GM19328 (cell line): ENCODE data around the gene IKBKE.

Source experiments
- ATAC-seq: cut with Tn5 transposase; IDR thresholded peaks from one replicate; pipeline ENCODE4 v1.9.1; 2021; ENCODE audit warnings: mild to moderate bottlenecking, moderate library complexity; ENCODE audit not compliant: unreplicated experiment

The IKBKE gene

GRCh38 chr1:206510371-206510770 lies 40.1 kb downstream of the IKBKE start:
- ATAC-seq, result no peak

- ATAC-seq, result no peak
Observed at GRCh38 chr1:206511362-206512057, 41.2 kb downstream of the IKBKE start.

GRCh38 chr1:206512058-206512850 lies 42.0 kb downstream of the IKBKE start:
- no peak for ATAC-seq

GRCh38 chr1:206512851-206513180 lies 42.5 kb downstream of the IKBKE start:
- ATAC-seq, result no peak

GRCh38 chr1:206513312-206514111 lies 43.2 kb downstream of the IKBKE start:
- ATAC-seq, result no peak

GRCh38 chr1:206514813-206515387 lies 44.6 kb downstream of the IKBKE start:
- ATAC-seq, result no peak

- no peak for ATAC-seq
Observed at GRCh38 chr1:206516728-206516990, 46.4 kb downstream of the IKBKE start.

- ATAC-seq, result no peak
Observed at GRCh38 chr1:206517784-206518183, 47.5 kb downstream of the IKBKE start.

- no peak for ATAC-seq
Observed at GRCh38 chr1:206518206-206518605, 47.9 kb downstream of the IKBKE start.

- ATAC-seq, result no peak
Observed at GRCh38 chr1:206518743-206519142, 48.5 kb downstream of the IKBKE start.

- ATAC-seq, result no peak
Observed at GRCh38 chr1:206521127-206521526, 50.9 kb downstream of the IKBKE start.

GRCh38 chr1:206521694-206522402 lies 51.6 kb downstream of the IKBKE start:
- ATAC-seq, result no peak

- ATAC-seq, result no peak
Observed at GRCh38 chr1:206524739-206525364, 54.6 kb downstream of the IKBKE start.

GRCh38 chr1:206526064-206526911 lies 56.0 kb downstream of the IKBKE start:
- ATAC-seq, result no peak

GRCh38 chr1:206529425-206529824 lies 59.1 kb downstream of the IKBKE start:
- ATAC-seq, result no peak

GRCh38 chr1:206532368-206532767 lies 62.1 kb downstream of the IKBKE start:
- no peak for ATAC-seq

- ATAC-seq, result no peak
Observed at GRCh38 chr1:206534552-206534951, 64.3 kb downstream of the IKBKE start.

- ATAC-seq, result no peak
Observed at GRCh38 chr1:206535853-206536188, 65.5 kb downstream of the IKBKE start.

- no peak for ATAC-seq
Observed at GRCh38 chr1:206537141-206537540, 66.9 kb downstream of the IKBKE start.
